ENCODE data around the gene TKTL1. TPM values are rescaled to one million over a fixed set of nuclear protein-coding genes. Genes with fewer than 3 reads are reported as not detected.
A peak's percentile ranks its signal among the peaks of the same experiment; 100 is the strongest.
"Not testable (repeated sequence)": the region's sequence is repeated elsewhere in the genome, so short reads cannot be mapped to it uniquely, and the experiment has no call there.

TKTL1 gene
- total RNA-seq, 3 donors from 2014 or later = not detected

GRCh38 chrX:154321152-154321551 is 25.6 kb downstream of the TKTL1 start:
- Mint-ChIP-seq H3K36me3 (ENCODE audit: insufficient read depth) (no peaks in the 10 kb centered on the region), H3K4me3 (no peak overlapping the region), H3K27me3 (ENCODE audit: low read depth) (no peaks in the 10 kb centered on the region), H3K9me3 (no peaks in the 10 kb centered on the region), H3K4me1 (ENCODE audit: low read depth) (peaks cover 34% of the 10 kb centered on the region)
- ATAC-seq = no peak
- no peak for DNase-seq

GRCh38 chrX:154321594-154321993 is 26.0 kb downstream of the TKTL1 start:
- Mint-ChIP-seq H3K4me3 (no peak overlapping the region), H3K27me3 (ENCODE audit: low read depth) (no peaks in the 10 kb centered on the region), H3K9me3 (no peaks in the 10 kb centered on the region), H3K36me3 (ENCODE audit: insufficient read depth) (no peaks in the 10 kb centered on the region), H3K4me1 (ENCODE audit: low read depth) (peaks cover 39% of the 10 kb centered on the region)
- DNase-seq = no peak
- peak in 1 of 2 donors; percentile 51 for ATAC-seq

GRCh38 chrX:154322890-154323289 is 27.3 kb downstream of the TKTL1 start:
- Mint-ChIP-seq H3K4me3 (no peak overlapping the region), H3K4me1 (ENCODE audit: low read depth) (peaks cover 44% of the 10 kb centered on the region), H3K27me3 (ENCODE audit: low read depth) (no peaks in the 10 kb centered on the region), H3K9me3 (no peaks in the 10 kb centered on the region), H3K36me3 (ENCODE audit: insufficient read depth) (no peaks in the 10 kb centered on the region)
- ATAC-seq (no peak), DNase-seq (no peak)

GRCh38 chrX:154323537-154323936 is 27.9 kb downstream of the TKTL1 start:
- DNase-seq (no peak), ATAC-seq (no peak)
- Mint-ChIP-seq H3K4me1 (ENCODE audit: low read depth) (peaks cover 49% of the 10 kb centered on the region), H3K27me3 (ENCODE audit: low read depth) (no peaks in the 10 kb centered on the region), H3K4me3 (no peak overlapping the region), H3K36me3 (ENCODE audit: insufficient read depth) (no peaks in the 10 kb centered on the region), H3K9me3 (no peaks in the 10 kb centered on the region)

- Mint-ChIP-seq H3K9me3 (no peaks in the 10 kb centered on the region), H3K27me3 (ENCODE audit: low read depth) (no peaks in the 10 kb centered on the region), H3K4me3 (no peak overlapping the region), H3K4me1 (ENCODE audit: low read depth) (peaks cover 51% of the 10 kb centered on the region), H3K36me3 (ENCODE audit: insufficient read depth) (no peaks in the 10 kb centered on the region)
- ATAC-seq (no peak), DNase-seq (no peak)
Measured at GRCh38 chrX:154325541-154325940, 29.9 kb downstream of the TKTL1 start.

- Mint-ChIP-seq H3K27me3 (ENCODE audit: low read depth) (no peaks in the 10 kb centered on the region), H3K4me1 (ENCODE audit: low read depth) (peaks cover 41% of the 10 kb centered on the region), H3K36me3 (ENCODE audit: insufficient read depth) (no peaks in the 10 kb centered on the region), H3K4me3 (peak overlapping the region; percentile 53), H3K9me3 (no peaks in the 10 kb centered on the region)
- ATAC-seq (peak; percentile 70), DNase-seq (no peak)
Measured at GRCh38 chrX:154327038-154327820, 31.6 kb downstream of the TKTL1 start.

GRCh38 chrX:154328646-154329045 is 33.1 kb downstream of the TKTL1 start:
- Mint-ChIP-seq H3K9me3 (no peaks in the 10 kb centered on the region), H3K36me3 (ENCODE audit: insufficient read depth) (no peaks in the 10 kb centered on the region), H3K4me3 (no peak overlapping the region), H3K4me1 (ENCODE audit: low read depth) (peaks cover 47% of the 10 kb centered on the region), H3K27me3 (ENCODE audit: low read depth) (no peaks in the 10 kb centered on the region)
- ATAC-seq (no peak), DNase-seq (no peak)

- H3K4me1 Mint-ChIP-seq (ENCODE audit: low read depth) = peaks cover 53% of the 10 kb centered on the region
Measured at GRCh38 chrX:154329294-154329693, 33.7 kb downstream of the TKTL1 start.

GRCh38 chrX:154332561-154332960 is 37.0 kb downstream of the TKTL1 start:
- Mint-ChIP-seq H3K4me3 (no peak overlapping the region), H3K36me3 (ENCODE audit: insufficient read depth) (no peaks in the 10 kb centered on the region), H3K9me3 (no peaks in the 10 kb centered on the region), H3K27me3 (ENCODE audit: low read depth) (no peaks in the 10 kb centered on the region), H3K4me1 (ENCODE audit: low read depth) (peaks cover 37% of the 10 kb centered on the region)
- DNase-seq (no peak), ATAC-seq (no peak)

More at GRCh38 chrX:154329294-154329693, 33.7 kb downstream of the TKTL1 start:
- DNase-seq (no peak), ATAC-seq (no peak)
- H3K36me3 Mint-ChIP-seq (ENCODE audit: insufficient read depth) = no peaks in the 10 kb centered on the region
- no peak overlapping the region for H3K4me3 Mint-ChIP-seq
- no peaks in the 10 kb centered on the region for H3K27me3 Mint-ChIP-seq (ENCODE audit: low read depth)
- H3K9me3 Mint-ChIP-seq = no peaks in the 10 kb centered on the region

GRCh38 chrX:154333116-154333515 is 37.5 kb downstream of the TKTL1 start:
- Mint-ChIP-seq H3K4me3 (no peak overlapping the region), H3K36me3 (ENCODE audit: insufficient read depth) (no peaks in the 10 kb centered on the region), H3K9me3 (no peaks in the 10 kb centered on the region), H3K4me1 (ENCODE audit: low read depth) (peaks cover 31% of the 10 kb centered on the region), H3K27me3 (ENCODE audit: low read depth) (no peaks in the 10 kb centered on the region)
- no peak for DNase-seq
- no peak for ATAC-seq

GRCh38 chrX:154333837-154334271 is 38.3 kb downstream of the TKTL1 start:
- ATAC-seq = peak; percentile 20
- peaks cover 26% of the 10 kb centered on the region for H3K4me1 Mint-ChIP-seq (ENCODE audit: low read depth)
- H3K27me3 Mint-ChIP-seq (ENCODE audit: low read depth) = no peaks in the 10 kb centered on the region
- H3K36me3 Mint-ChIP-seq (ENCODE audit: insufficient read depth) = no peaks in the 10 kb centered on the region
- H3K4me3 Mint-ChIP-seq = no peak overlapping the region
- no peaks in the 10 kb centered on the region for H3K9me3 Mint-ChIP-seq
- DNase-seq = no peak

GRCh38 chrX:154334496-154334895 is 38.9 kb downstream of the TKTL1 start:
- Mint-ChIP-seq H3K4me1 (ENCODE audit: low read depth) (peaks cover 23% of the 10 kb centered on the region), H3K36me3 (ENCODE audit: insufficient read depth) (no peaks in the 10 kb centered on the region), H3K4me3 (no peak overlapping the region), H3K27me3 (ENCODE audit: low read depth) (no peaks in the 10 kb centered on the region), H3K9me3 (no peaks in the 10 kb centered on the region)
- ATAC-seq (peak; percentile 79 to 86), DNase-seq (no peak)

GRCh38 chrX:154341399-154342298 is 46.1 kb downstream of the TKTL1 start:
- peak; percentile 71 to 73 for ATAC-seq
- H3K27me3 Mint-ChIP-seq (ENCODE audit: low read depth); H3K4me3 Mint-ChIP-seq: not testable (repeated sequence)

GRCh38 chrX:154343063-154343462 is 47.5 kb downstream of the TKTL1 start:
- H3K4me1 Mint-ChIP-seq (ENCODE audit: low read depth); H3K9me3 Mint-ChIP-seq; H3K27me3 Mint-ChIP-seq (ENCODE audit: low read depth); H3K36me3 Mint-ChIP-seq (ENCODE audit: insufficient read depth); DNase-seq; H3K4me3 Mint-ChIP-seq: not testable (repeated sequence)
- peak; percentile 36 to 38 for ATAC-seq

More at GRCh38 chrX:154341399-154342298, 46.1 kb downstream of the TKTL1 start:
- not testable (repeated sequence) for H3K36me3 Mint-ChIP-seq (ENCODE audit: insufficient read depth); H3K4me1 Mint-ChIP-seq (ENCODE audit: low read depth); H3K9me3 Mint-ChIP-seq; DNase-seq

Data from activated T-cell treated with anti-CD3 and anti-CD28 coated beads, Interleukin-2, amount 50 U/mL, for 4 hours (primary cell).